GM18519 (cell line): ENCODE data around the gene BCL2.
A peak's percentile ranks its signal among the peaks of the same experiment; 100 is the strongest.

Experiments
- ATAC-seq: cut with Tn5 transposase; IDR thresholded peaks from one replicate; pipeline ENCODE4 v1.9.1; 2021; ENCODE audit warnings: mild to moderate bottlenecking, moderate library complexity; ENCODE audit not compliant: unreplicated experiment, low FRiP score

The BCL2 gene

DNA sequence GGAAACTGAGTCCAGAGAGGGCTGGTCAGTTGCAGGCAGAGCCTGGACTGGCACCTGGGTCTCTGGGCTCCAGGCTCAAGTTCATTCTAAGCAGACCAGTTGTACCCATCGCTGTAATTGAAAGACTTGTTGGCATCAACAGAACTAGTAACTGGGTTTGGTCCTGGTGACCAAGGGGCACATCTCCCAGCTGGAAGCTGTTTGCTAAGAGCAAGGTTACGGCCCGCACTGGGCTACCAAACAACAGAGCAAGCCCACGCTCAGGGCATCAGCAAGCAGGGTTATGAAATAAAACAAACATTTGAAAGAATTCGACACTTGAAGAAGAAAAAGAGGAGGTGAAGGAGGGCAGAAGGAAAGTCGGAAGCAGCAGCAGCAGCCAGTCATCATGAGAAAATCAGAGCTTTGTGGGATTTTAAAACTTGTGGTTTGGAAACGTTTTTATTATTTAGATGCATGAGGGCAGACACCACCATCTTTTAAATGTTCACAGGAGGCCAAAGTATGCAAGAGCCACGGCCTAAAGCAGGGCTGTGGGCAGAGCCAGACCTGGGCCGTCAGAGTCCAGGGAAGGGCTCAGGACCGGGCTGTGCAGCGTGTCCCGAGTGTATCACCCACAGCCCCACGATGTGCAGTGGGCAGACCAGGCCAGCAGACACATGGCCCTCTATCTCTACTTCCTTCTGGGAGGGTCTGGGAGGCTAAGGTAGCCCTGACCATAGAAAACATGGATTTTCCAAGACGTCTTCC is 220.3 kb downstream of the BCL2 start:
- no peak for ATAC-seq

GRCh38 chr18:63098018-63098981 is 221.3 kb downstream of the BCL2 start:
- peak; percentile 70 for ATAC-seq

DNA sequence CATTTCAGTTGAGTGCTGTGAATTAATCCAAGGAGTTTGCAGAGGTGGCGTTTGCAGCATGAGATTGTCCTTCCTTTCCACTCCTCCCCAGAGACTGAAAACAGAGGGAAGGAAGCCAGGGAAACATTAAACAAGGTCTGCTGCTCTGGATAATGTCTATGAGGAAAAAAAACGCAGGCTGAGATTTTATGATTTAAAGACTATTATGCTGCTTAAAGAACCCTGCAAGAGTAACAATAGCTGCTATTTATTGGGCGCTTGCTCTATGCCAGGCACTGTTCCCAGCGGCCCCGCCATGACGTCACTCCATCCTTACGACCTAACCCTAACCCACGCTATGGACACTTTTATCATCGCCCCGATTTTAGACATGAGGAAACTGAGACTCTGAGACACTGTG is 222.4 kb downstream of the BCL2 start:
- ATAC-seq: no peak

DNA sequence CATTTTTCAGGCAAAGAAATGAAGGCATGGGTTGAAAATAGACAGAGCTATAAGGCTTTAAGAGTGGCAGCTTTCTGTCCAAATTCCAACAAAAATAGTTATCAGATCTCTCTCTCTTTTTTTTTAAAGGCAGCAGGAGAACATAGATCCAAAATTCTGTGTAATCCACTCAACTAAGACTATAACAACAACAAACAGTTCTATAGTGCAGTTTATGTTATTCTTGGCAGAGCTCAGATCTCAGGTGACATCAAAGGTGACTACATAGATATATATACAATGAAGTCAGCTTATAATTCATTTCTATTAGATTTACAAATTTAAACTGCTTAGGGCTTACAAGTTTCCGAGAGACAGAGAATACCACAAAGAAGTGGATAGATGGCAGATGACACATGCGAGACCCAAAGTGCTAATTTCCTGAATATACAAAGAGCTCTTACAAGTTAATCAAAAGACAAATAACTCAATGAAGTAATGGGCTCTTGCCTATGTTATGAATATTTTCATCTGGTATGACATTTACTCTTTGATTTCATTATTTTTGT is 223.2 kb downstream of the BCL2 start:
- no peak for ATAC-seq

DNA sequence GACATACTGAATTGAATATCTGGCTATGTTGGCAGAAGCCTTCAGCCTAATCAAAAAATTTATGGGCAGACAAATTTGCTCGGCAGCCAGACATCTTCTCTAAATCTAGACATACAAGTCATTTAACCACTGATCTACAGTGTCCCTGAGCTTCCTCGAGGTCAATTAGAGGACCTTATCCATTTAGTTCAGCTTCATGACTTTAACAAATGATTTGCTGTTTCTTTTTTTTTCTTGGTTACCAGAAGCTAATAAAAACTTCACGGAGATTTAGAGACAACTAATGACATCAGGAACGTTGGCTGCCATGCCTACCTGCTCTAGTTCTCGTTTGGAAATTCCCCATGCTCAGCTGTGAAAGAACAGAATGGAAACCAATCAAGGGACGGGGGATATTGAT is 223.8 kb downstream of the BCL2 start:
- no peak for ATAC-seq

DNA sequence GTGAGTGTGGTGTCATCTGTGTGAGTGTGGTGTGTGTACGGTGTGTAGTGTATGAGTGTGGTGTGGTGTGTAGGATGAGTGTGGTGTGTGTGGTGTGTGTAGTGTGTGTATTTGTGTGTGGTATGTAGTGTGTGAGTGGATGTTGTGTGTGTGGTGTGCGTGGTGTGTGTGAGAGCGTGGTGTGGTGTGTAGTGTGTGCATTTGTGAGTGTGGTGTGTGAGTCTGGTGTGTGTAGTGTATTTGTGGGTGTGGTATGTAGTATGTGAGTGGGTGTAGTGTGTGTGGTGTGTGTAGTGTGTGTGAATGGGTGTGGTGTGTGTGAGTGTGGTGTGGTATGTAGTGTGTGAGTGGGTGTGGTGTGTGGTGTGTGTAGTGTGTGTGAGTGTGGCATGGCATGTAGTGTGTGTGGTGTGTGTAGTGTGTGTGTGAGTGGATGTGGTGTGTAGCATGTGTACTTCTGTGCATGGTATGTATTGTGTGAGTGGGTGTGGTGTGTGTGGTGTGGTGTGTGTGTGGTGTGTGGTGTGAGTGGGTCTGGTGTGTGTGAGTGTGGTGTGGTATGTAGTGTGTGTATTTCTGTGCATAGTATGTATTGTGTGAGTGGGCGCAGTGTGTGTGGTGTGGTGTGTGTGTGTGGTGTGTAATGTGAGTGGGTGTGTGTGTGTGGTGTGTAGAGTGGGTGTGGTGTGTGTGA is 227.8 kb downstream of the BCL2 start:
- ATAC-seq: no peak

- ATAC-seq: no peak
These were observed 229.2 kb downstream of the BCL2 start for GRCh38 chr18:63090334-63090733.

- no peak for ATAC-seq
These were observed 230.5 kb downstream of the BCL2 start for GRCh38 chr18:63089041-63089440.

- ATAC-seq: no peak
These were observed 231.3 kb downstream of the BCL2 start for GRCh38 chr18:63088262-63088661.

- ATAC-seq: no peak
These were observed 231.9 kb downstream of the BCL2 start for GRCh38 chr18:63087421-63088230.

DNA sequence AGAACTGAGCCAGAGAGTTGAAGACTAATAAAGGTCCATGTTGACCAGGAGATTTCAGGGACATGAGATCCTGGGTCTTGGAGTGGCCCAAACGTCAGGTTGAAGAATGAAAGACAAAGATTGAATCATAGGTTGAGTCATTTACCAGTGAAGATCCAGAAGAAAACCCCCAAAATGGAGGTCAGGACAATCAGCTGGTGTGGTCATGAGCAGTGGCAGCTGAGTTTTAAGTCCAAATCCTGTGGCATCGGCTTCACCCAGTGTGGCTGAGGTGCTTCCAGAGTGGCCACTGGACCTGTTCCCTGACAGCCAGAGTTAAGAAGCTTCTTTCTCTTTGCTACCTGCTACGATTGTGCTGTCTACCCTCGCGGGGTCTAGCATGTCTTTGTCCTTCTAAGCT is 234.0 kb downstream of the BCL2 start:
- no peak for ATAC-seq

GRCh38 chr18:63084219-63084618 is 235.3 kb downstream of the BCL2 start:
- no peak for ATAC-seq

DNA sequence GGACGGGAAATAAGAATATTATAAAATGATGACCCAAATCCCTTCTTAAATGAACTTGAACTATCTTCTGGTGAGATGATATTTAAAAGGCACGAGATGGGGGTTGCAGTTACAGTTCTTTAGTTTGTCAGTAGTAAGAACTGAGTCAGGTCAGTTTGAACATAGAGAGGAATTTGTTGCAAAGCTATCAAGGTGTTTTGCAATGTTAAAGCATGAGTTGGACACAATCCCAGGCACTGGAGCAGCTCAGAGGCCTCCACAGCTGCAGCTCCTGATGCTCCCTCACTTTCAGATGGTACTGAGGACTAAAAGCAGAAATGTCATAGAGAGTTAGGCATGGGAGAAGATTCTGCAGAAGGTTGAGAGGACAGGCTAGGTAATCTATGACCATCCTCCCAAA is 236.0 kb downstream of the BCL2 start:
- ATAC-seq: no peak

GRCh38 chr18:63083020-63083531 is 236.5 kb downstream of the BCL2 start:
- no peak for ATAC-seq

GRCh38 chr18:63082366-63083019 is 237.1 kb downstream of the BCL2 start:
- no peak for ATAC-seq

- ATAC-seq: no peak
These were observed 240.5 kb downstream of the BCL2 start for GRCh38 chr18:63079114-63079513.

DNA sequence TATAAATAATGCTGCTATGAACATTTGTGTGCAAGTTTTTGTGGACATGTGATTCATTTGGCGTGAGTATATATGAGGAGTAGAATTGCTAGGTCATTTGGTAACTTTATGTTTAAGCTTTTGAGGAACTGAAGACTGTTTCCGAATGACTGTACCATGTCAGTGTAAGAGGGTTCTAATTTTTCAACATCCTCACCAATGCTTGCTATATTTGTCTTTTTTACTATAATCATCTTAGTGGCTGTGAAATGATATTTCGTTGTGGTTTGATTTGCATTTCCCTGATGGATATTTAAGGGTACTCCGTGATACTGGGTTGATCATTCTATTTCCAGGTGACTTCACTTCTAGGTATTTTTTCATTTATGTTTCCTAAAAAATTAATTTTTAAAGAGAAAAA is 241.1 kb downstream of the BCL2 start:
- ATAC-seq: peak; percentile 92

DNA sequence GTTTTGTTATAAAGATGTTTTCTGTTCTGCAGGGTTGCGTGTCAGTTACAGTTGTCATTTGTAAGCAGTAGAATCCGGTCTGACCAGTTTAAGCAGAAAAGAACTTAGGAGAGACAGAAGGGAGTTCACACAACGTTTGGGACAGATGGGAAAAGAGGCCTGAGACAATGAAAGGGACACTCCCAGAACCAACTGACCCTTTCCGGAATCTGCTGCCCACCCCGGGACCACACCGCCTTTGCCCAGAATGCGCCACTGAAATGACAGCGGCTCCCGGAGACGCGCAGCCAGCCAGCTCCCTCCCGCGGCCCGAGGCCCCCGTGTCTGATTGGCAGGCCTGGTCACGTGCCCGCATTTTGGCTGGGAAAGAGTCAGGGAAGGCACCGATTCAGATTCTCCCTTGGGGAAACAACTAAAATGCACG is 244.6 kb downstream of the BCL2 start:
- ATAC-seq: no peak

GRCh38 chr18:63073481-63073880 is 246.1 kb downstream of the BCL2 start:
- ATAC-seq: peak; percentile 37
